GM18517 (cell line): ENCODE results near the gene WIPF3.
"Not testable (repeated sequence)": the region's sequence is repeated elsewhere in the genome, so short reads cannot be mapped to it uniquely, and the experiment has no call there.

Experiments used
- ATAC-seq: cut with Tn5 transposase; IDR thresholded peaks from one replicate; pipeline ENCODE4 v1.9.1; 2021; ENCODE audit warnings: mild to moderate bottlenecking, moderate library complexity; ENCODE audit not compliant: unreplicated experiment

WIPF3 gene

GRCh38 chr7:29946428-29947186 lies 140.3 kb downstream of the WIPF3 start:
- ATAC-seq = no peak

- no peak for ATAC-seq
Observed at GRCh38 chr7:29948587-29948986, 142.3 kb downstream of the WIPF3 start.

GRCh38 chr7:29950480-29950879 lies 144.2 kb downstream of the WIPF3 start:
- ATAC-seq = no peak

- ATAC-seq = no peak
Observed at GRCh38 chr7:29951206-29951605, 144.9 kb downstream of the WIPF3 start.

- ATAC-seq = no peak
Observed at GRCh38 chr7:29953726-29954347, 147.5 kb downstream of the WIPF3 start.

- no peak for ATAC-seq
Observed at GRCh38 chr7:29955075-29955792, 148.9 kb downstream of the WIPF3 start.

GRCh38 chr7:29955799-29956486 lies 149.6 kb downstream of the WIPF3 start:
- peak; percentile 64 for ATAC-seq

- ATAC-seq = peak; percentile 23
Observed at GRCh38 chr7:29956487-29956836, 150.2 kb downstream of the WIPF3 start.

GRCh38 chr7:29957521-29958310 lies 151.4 kb downstream of the WIPF3 start:
- ATAC-seq = no peak

GRCh38 chr7:29958667-29959358 lies 152.5 kb downstream of the WIPF3 start:
- no peak for ATAC-seq

- ATAC-seq = not testable (repeated sequence)
Observed at GRCh38 chr7:29961611-29962010, 155.3 kb downstream of the WIPF3 start.

- ATAC-seq = no peak
Observed at GRCh38 chr7:29962035-29962434, 155.7 kb downstream of the WIPF3 start.

- ATAC-seq = no peak
Observed at GRCh38 chr7:29965030-29965429, 158.7 kb downstream of the WIPF3 start.
